WTC11 (cell line): ENCODE measurements around the gene SH3GLB2.

Experiments
- CDX4 ChIP-seq: fragments of 250-450 bp; sonication (Bioruptor Pico); IDR thresholded peaks from 2 replicates; pipeline ENCODE4 v1.9.0; 2021; ENCODE audit warnings: moderate library complexity, mild to moderate bottlenecking, inconsistent platforms, borderline replicate concordance
- CREB1 ChIP-seq: sonication (generic); formaldehyde crosslinking; IDR thresholded peaks from 2 replicates; pipeline ENCODE4 v1.8.0; 2023; ENCODE audit warnings: mild to moderate bottlenecking, missing genetic modification reagents
- CTCF ChIP-seq: fragments of 200-600 bp; IDR thresholded peaks from 2 replicates; pipeline ENCODE4 v1.8.0; 2022; ENCODE audit warnings: antibody characterized with exemption
- ESRRA ChIP-seq: sonication (generic); formaldehyde crosslinking; IDR thresholded peaks from 2 replicates; pipeline ENCODE4 v1.8.1; 2022; ENCODE audit warnings: mild to moderate bottlenecking, missing genetic modification reagents, borderline replicate concordance
- MAX ChIP-seq: sonication (generic); formaldehyde crosslinking; IDR thresholded peaks from 2 replicates; pipeline ENCODE4 v1.8.0; 2022; ENCODE audit warnings: mild to moderate bottlenecking, missing genetic modification reagents
- NR2C2 ChIP-seq: sonication (generic); formaldehyde crosslinking; IDR thresholded peaks from 2 replicates; pipeline ENCODE4 v1.8.0; 2022; ENCODE audit warnings: mild to moderate bottlenecking, missing genetic modification reagents
- SOX15 ChIP-seq: fragments of 250-450 bp; sonication (Bioruptor Pico); IDR thresholded peaks from 2 replicates; pipeline ENCODE4 v1.9.0; 2021; ENCODE audit warnings: mild to moderate bottlenecking
- SP1 ChIP-seq: sonication (generic); formaldehyde crosslinking; conservative IDR thresholded peaks from 2 replicates; pipeline ENCODE4 v1.8.1; 2022; ENCODE audit warnings: missing genetic modification reagents
- USF2 ChIP-seq: sonication (generic); formaldehyde crosslinking; IDR thresholded peaks from 2 replicates; pipeline ENCODE4 v1.8.1; 2023; ENCODE audit warnings: mild to moderate bottlenecking, missing genetic modification reagents, moderate library complexity

GRCh38 chr9:129014124-129014523, 14.0 kb downstream of the SH3GLB2 start:
- TF ChIP-seq SP1 (CRISPR knock-in tag): no peak
- TF ChIP-seq CTCF: no peak
- no peak for TF ChIP-seq CDX4 (CRISPR knock-in tag)
- TF ChIP-seq MAX: no peak
- no peak for TF ChIP-seq SOX15 (CRISPR knock-in tag)
- no peak for TF ChIP-seq NR2C2 (CRISPR knock-in tag)
- no peak for TF ChIP-seq CREB1 (CRISPR knock-in tag)
- no peak for TF ChIP-seq USF2 (CRISPR knock-in tag)
- no peak for TF ChIP-seq ESRRA (CRISPR knock-in tag)
